Measurements from ENCODE around the gene MAN2B2. TPM values are rescaled to one million over a fixed set of nuclear protein-coding genes. Genes with fewer than 3 reads are reported as not detected.

The MAN2B2 gene
- total and polyA plus RNA-seq, 7 donors = 1.8 to 6.6 (median 3.2) TPM

DNA sequence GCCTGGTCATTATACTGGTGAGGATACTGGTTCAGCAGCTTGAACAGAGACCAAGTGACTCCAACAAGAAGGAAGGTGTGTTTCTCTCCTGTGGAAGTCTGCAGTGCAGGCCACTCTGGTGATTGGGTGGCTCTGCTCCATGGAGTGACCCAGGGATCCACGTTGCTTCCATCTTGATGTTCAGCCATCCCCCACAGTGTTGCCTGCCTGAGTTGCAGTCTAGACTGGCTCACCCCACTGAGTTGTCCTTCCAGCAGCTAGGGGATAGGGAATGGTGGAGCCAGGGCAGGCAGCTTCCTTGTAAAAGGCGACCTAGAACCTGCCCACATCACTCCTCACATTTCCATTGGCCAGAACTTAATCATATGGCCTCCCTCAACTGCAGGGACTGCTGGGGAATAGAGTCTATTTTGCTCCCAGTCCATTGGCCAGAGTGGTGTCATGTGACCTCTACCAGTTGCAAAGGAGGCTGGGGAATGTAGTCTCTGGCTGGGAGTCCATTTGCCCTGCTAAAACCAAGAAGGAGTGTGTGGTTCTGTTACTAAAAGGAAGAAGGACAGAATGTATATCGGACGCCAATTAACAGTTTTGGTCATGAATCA, 8.0 kb downstream of the MAN2B2 start:
- intact Hi-C loops (cut with DNase I) = no loop called here
- DNase-seq (no peak), ATAC-seq (peak in 2 of 4 donors; percentile 54 to 63)
- Histone ChIP-seq H3K9me3 (peaks cover 6% of the 10 kb centered on the region), H3K36me3 (ENCODE audit: insufficient read depth in 1 of 2, low read depth in 1 of 2) (peaks cover 0 to 8% of the 10 kb centered on the region in 2 donors), H3K4me1 (no peaks in the 10 kb centered on the region), H3K27ac (no peak overlapping the region), H3K27me3 (ENCODE audit: insufficient read depth in 3 of 3, low read length in 2 of 3) (no peaks in the 10 kb centered on the region), H3K4me3 (no peak overlapping the region)
- TF ChIP-seq, protein P1, sequence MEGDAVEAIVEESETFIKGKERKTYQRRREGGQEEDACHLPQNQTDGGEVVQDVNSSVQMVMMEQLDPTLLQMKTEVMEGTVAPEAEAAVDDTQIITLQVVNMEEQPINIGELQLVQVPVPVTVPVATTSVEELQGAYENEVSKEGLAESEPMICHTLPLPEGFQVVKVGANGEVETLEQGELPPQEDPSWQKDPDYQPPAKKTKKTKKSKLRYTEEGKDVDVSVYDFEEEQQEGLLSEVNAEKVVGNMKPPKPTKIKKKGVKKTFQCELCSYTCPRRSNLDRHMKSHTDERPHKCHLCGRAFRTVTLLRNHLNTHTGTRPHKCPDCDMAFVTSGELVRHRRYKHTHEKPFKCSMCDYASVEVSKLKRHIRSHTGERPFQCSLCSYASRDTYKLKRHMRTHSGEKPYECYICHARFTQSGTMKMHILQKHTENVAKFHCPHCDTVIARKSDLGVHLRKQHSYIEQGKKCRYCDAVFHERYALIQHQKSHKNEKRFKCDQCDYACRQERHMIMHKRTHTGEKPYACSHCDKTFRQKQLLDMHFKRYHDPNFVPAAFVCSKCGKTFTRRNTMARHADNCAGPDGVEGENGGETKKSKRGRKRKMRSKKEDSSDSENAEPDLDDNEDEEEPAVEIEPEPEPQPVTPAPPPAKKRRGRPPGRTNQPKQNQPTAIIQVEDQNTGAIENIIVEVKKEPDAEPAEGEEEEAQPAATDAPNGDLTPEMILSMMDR (IDR thresholded peaks at IDR 0.05) = no peak
- 87 to 89% (median 88%) methylated on average over 4 of the region's 4 CpGs for WGBS, 3 donors

DNA sequence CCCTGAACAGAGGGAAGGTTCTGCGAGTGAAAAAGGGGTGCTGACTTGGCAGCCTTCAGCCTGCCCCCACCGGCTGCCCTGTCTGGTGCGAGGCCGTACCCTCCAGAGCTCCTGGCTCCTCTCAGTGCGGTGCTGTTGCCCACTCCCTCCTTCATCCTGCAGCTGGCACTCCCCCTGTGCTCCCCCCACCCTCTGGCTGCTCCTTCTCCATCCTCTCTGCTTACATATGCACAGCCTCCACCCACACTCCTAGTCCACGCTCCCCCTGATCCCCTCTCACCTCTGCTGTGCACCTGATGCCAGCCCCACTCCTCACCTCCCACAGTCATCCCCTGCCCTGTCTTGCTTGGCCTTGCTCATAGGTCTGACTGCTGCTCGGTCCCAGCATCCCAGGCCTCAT, 9.9 kb downstream of the MAN2B2 start:
- Histone ChIP-seq H3K27me3 (ENCODE audit: insufficient read depth in 3 of 3, low read length in 2 of 3) (no peaks in the 10 kb centered on the region), H3K4me3 (no peak overlapping the region), H3K27ac (no peak overlapping the region), H3K4me1 (no peaks in the 10 kb centered on the region), H3K36me3 (ENCODE audit: insufficient read depth in 1 of 2, low read depth in 1 of 2) (no peaks in the 10 kb centered on the region), H3K9me3 (peaks cover 6% of the 10 kb centered on the region)
- no peak for ATAC-seq
- TF ChIP-seq, protein P1 (IDR thresholded peaks at IDR 0.05) = no peak
- 84 to 95% (median 92%) methylated on average over 7 of the region's 7 CpGs for WGBS, 3 donors
- intact Hi-C loops (cut with DNase I) = no loop called here
- no peak for DNase-seq

- Histone ChIP-seq H3K36me3 (ENCODE audit: insufficient read depth in 1 of 2, low read depth in 1 of 2) (no peaks in the 10 kb centered on the region), H3K4me1 (no peaks in the 10 kb centered on the region), H3K9me3 (peaks cover 6% of the 10 kb centered on the region), H3K4me3 (no peak overlapping the region), H3K27me3 (ENCODE audit: insufficient read depth in 3 of 3, low read length in 2 of 3) (peaks cover 0 to 4% (median 0%) of the 10 kb centered on the region in 3 donors), H3K27ac (no peak overlapping the region)
- intact Hi-C loops (cut with DNase I) = no loop called here
- 73 to 81% (median 74%) methylated on average over 26 of the region's 26 CpGs for WGBS, 3 donors
- TF ChIP-seq, protein P1 (IDR thresholded peaks at IDR 0.05) = no peak
- DNase-seq (no peak), ATAC-seq (no peak)
Observed at GRCh38 chr4:6586715-6587325, 11.8 kb downstream of the MAN2B2 start.

- TF ChIP-seq, protein P1 (IDR thresholded peaks at IDR 0.05) = no peak
- Histone ChIP-seq H3K4me1 (no peaks in the 10 kb centered on the region), H3K27me3 (ENCODE audit: insufficient read depth in 3 of 3, low read length in 2 of 3) (peaks cover 0 to 4% (median 0%) of the 10 kb centered on the region in 3 donors), H3K27ac (no peak overlapping the region), H3K4me3 (no peak overlapping the region), H3K9me3 (no peaks in the 10 kb centered on the region), H3K36me3 (ENCODE audit: insufficient read depth in 1 of 2, low read depth in 1 of 2) (no peaks in the 10 kb centered on the region)
- intact Hi-C loops (cut with DNase I) = no loop called here
- no peak for ATAC-seq
- DNase-seq = no peak
- 96% methylated on average over 4 of the region's 4 CpGs for WGBS, 3 donors
Observed at GRCh38 chr4:6589444-6589843, 14.5 kb downstream of the MAN2B2 start.

Data from psoas muscle (tissue), 8 donors.